ENCODE data around the gene SMTNL2.

Gene SMTNL2

GRCh38 chr17:4548721-4549531, 35.4 kb upstream of the SMTNL2 start:
- DNase-seq (ENCODE audit: low spot score), result peak; percentile 44
- ChIA-PET CTCF (interaction anchor here (0.8 kb wide), 1 partner anchor 16 kb away, joined by 3 read pairs; no protein-coding TSS in a partner anchor), POLR2A (ENCODE audit: low non-redundant PET) (no interaction called here)
- no peak for TF ChIP-seq CTCF (conservative IDR thresholded peaks at IDR 0.05; ENCODE audit: low read depth)
- peak overlapping the region; percentile 23; the same call in 1 of the 2 replicates for H3K27ac ChIP-seq

GRCh38 chr17:4549781-4550533, 34.4 kb upstream of the SMTNL2 start:
- DNase-seq (ENCODE audit: low spot score), result no peak
- TF ChIP-seq CTCF (conservative IDR thresholded peaks at IDR 0.05; ENCODE audit: low read depth), result no peak
- ChIA-PET POLR2A (ENCODE audit: low non-redundant PET) (interaction anchor here (0.6 kb wide), 1 partner anchor 13 kb away, joined by 3 read pairs; no protein-coding TSS in a partner anchor), CTCF (interaction anchor here (0.8 kb wide), 1 partner anchor 15 kb away, joined by 3 read pairs; no protein-coding TSS in a partner anchor)
- H3K27ac ChIP-seq, result 0 out of 2 replicates have a peak overlapping the region, but pooled peaks have one; percentile 5

- ChIA-PET POLR2A (ENCODE audit: low non-redundant PET) (interaction anchor here (0.6 kb wide), 1 partner anchor 13 kb away, joined by 3 read pairs; no protein-coding TSS in a partner anchor), CTCF (no interaction called here)
- no peak for TF ChIP-seq CTCF (conservative IDR thresholded peaks at IDR 0.05; ENCODE audit: low read depth)
- 0 out of 2 replicates have a peak overlapping the region, but pooled peaks have one; percentile 5 for H3K27ac ChIP-seq
- DNase-seq (ENCODE audit: low spot score), result no peak
Observed at GRCh38 chr17:4550534-4551039, 33.7 kb upstream of the SMTNL2 start.

- TF ChIP-seq CTCF (conservative IDR thresholded peaks at IDR 0.05; ENCODE audit: low read depth), result no peak
- 0 out of 2 replicates have a peak overlapping the region, but pooled peaks have one; percentile 5 for H3K27ac ChIP-seq
- POLR2A ChIA-PET (ENCODE audit: low non-redundant PET), result interaction anchor here (0.5 kb wide), 1 partner anchor 121 kb away, joined by 3 read pairs; no protein-coding TSS in a partner anchor
- CTCF ChIA-PET, result interaction anchor here (0.6 kb wide), 1 partner anchor 1526 kb away, joined by 3 read pairs; no protein-coding TSS in a partner anchor
- no peak for DNase-seq (ENCODE audit: low spot score)
Observed at GRCh38 chr17:4551141-4551540, 33.2 kb upstream of the SMTNL2 start.

GRCh38 chr17:4551796-4552525, 32.4 kb upstream of the SMTNL2 start:
- ChIA-PET CTCF (interaction anchor here (0.6 kb wide), 1 partner anchor 1527 kb away, joined by 3 read pairs; no protein-coding TSS in a partner anchor), POLR2A (ENCODE audit: low non-redundant PET) (no interaction called here)
- H3K27ac ChIP-seq, result no peak overlapping the region
- no peak for DNase-seq (ENCODE audit: low spot score)
- no peak for TF ChIP-seq CTCF (conservative IDR thresholded peaks at IDR 0.05; ENCODE audit: low read depth)

Data from RWPE1 (cell line).